Measurements from ENCODE around the gene DYNC2I2.

DYNC2I2 gene

DNA sequence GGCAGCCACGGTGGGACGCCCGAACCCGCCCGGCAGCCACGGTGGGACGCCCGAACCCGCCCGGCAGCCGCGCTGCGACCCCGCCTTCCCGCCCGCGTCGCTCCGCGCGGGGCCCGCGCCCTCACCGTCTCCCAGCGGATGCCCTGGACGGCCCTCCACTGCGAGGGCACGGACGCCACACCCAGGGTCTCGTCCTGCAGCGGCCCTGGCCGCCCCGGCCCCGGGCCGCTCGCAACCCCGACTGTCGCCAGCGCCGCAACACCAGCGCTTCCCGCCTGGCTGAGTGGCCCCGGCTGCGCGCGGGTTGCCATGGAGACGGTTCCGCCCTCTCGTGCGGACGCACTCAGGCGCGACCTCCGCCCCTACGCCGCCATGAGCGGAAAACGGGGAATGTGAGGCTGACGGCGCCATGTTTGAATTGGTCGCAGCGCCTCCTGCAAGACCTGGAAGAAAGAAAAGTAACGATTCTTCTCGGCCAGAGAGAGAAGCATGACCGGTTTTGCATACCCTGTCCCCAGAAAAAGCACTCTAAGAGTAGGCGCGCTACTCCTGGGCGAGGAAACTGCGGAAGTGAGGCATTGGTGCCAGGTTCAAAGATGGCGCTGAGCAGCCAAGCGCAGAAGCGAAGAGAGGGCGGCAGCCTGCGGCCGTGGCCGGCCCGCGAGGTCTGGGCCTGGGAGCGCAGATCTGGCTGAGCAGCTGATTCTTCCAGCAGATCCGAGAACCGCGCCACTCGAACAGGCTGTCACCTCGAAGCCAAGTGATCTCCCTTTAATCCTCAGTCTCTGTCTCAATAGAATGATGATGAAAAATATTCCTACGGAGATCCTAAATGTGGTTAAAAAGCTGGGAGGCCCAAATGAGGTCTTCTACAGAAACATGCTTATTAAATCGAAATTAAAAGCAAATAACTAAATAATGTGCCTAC lies at the start of gene DYNC2I2:
Gene DYNC2I2, minus strand, starts transcription at position 432 of the 928 bp plus-strand sequence. Its CDS starts 121 bp downstream, at position 311.
- H3K9me3 ChIP-seq (ENCODE audit: severe bottlenecking), result no peaks in the 10 kb centered on the region
- H3K27me3 ChIP-seq (ENCODE audit: insufficient read depth, low read depth, severe bottlenecking), result no peaks in the 10 kb centered on the region
- peak; percentile 97 for DNase-seq
- H3K27ac ChIP-seq, result peak within 1 kb of the TSS; percentile 100
- TF ChIP-seq, protein P1, sequence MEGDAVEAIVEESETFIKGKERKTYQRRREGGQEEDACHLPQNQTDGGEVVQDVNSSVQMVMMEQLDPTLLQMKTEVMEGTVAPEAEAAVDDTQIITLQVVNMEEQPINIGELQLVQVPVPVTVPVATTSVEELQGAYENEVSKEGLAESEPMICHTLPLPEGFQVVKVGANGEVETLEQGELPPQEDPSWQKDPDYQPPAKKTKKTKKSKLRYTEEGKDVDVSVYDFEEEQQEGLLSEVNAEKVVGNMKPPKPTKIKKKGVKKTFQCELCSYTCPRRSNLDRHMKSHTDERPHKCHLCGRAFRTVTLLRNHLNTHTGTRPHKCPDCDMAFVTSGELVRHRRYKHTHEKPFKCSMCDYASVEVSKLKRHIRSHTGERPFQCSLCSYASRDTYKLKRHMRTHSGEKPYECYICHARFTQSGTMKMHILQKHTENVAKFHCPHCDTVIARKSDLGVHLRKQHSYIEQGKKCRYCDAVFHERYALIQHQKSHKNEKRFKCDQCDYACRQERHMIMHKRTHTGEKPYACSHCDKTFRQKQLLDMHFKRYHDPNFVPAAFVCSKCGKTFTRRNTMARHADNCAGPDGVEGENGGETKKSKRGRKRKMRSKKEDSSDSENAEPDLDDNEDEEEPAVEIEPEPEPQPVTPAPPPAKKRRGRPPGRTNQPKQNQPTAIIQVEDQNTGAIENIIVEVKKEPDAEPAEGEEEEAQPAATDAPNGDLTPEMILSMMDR (IDR thresholded peaks at IDR 0.05; ENCODE audit: low read depth, low read length), result no peak
- H3K36me3 ChIP-seq, result peaks cover 23% of the 10 kb centered on the region
- peak within 1 kb of the TSS; percentile 71 for H3K4me3 ChIP-seq (ENCODE audit: low read depth, low read length)

DNA sequence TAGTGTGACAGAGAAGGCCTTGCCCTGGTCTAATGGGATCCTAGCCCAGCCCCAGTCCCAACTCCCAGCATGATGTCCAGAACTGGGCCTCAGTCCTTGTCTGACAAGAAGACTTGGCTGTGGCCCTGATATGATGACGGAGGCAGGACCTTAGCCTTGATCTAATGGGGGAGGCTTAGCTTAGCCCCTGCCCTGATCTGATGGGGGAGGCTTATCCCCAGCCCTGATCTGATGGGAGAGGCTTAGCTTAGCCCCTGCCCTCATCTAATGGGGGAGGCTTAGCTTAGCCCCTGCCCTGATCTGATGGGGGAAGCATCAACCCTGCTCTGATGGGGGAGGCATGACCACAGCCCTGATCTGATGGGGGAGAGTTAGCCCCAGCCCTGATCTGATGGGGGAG lies 49.4 kb upstream of the DYNC2I2 start:
- H3K4me3 ChIP-seq (ENCODE audit: low read depth, low read length), result no peak overlapping the region
- no peak for DNase-seq
- TF ChIP-seq, protein P1 (IDR thresholded peaks at IDR 0.05; ENCODE audit: low read depth, low read length), result no peak
- H3K27ac ChIP-seq, result no peak overlapping the region
- no peaks in the 10 kb centered on the region for H3K9me3 ChIP-seq (ENCODE audit: severe bottlenecking)
- peaks cover 51% of the 10 kb centered on the region for H3K36me3 ChIP-seq
- H3K27me3 ChIP-seq (ENCODE audit: insufficient read depth, low read depth, severe bottlenecking), result no peaks in the 10 kb centered on the region

DNA sequence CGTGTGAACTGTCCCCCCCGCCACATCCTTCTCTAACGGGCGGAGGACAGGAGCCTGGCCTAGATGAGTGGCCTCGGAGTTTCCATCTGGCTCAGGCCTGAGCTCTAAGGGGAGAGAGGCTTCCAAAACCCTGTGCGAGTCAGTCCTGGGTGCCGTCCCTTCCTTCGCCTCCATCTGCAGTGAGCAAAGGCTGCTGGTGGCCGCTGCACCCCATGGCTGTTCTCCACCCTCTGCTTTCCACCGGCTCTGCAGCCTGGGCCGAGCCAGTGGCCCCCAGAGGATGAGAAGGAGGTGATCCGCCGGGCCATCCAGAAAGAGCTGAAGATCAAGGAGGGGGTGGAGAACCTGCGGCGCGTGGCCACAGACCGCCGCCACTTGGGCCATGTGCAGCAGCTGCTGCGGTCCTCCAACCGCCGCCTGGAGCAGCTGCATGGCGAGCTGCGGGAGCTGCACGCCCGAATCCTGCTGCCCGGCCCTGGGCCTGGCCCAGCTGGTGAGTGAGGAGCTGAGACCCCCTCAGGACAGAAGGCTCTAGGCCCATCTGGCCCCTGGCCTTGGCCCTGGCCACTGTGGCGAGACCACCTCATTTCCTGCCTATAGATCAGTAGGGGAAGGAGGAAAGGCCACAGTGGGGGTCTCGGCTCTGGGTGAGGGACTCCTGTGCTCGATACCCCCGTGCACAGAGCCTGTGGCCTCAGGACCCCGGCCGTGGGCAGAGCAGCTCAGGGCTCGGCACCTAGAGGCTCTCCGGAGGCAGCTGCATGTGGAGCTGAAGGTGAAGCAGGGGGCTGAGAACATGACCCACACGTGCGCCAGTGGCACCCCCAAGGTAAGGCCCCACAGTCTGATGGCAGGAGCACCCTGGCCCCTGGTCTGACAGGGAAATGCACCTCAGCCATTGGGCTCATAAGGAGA lies 48.7 kb upstream of the DYNC2I2 start:
- Histone ChIP-seq H3K27ac (no peak overlapping the region), H3K36me3 (peaks cover 45% of the 10 kb centered on the region), H3K4me3 (ENCODE audit: low read depth, low read length) (no peak overlapping the region), H3K27me3 (ENCODE audit: insufficient read depth, low read depth, severe bottlenecking) (no peaks in the 10 kb centered on the region), H3K9me3 (ENCODE audit: severe bottlenecking) (no peaks in the 10 kb centered on the region)
- TF ChIP-seq, protein P1 (IDR thresholded peaks at IDR 0.05; ENCODE audit: low read depth, low read length), result no peak
- DNase-seq, result no peak

DNA sequence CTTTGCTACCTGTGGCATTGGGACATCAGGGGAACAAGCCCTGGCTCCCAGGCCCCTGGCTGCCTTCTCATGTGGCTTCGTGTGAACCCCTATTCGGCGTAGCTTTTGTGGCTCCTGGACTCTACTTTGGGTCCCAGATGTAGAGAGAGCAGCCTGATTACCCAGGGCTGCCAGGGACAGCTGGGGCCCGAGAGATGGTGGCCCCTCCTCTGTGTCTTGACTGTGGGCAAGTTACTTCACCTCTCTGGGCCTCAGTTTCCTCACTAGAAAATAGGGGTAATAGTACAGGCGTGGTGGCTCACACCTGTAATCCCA lies 47.7 kb upstream of the DYNC2I2 start:
- H3K27me3 ChIP-seq (ENCODE audit: insufficient read depth, low read depth, severe bottlenecking), result no peaks in the 10 kb centered on the region
- peaks cover 41% of the 10 kb centered on the region for H3K36me3 ChIP-seq
- H3K27ac ChIP-seq, result no peak overlapping the region
- no peak overlapping the region for H3K4me3 ChIP-seq (ENCODE audit: low read depth, low read length)
- no peaks in the 10 kb centered on the region for H3K9me3 ChIP-seq (ENCODE audit: severe bottlenecking)
- TF ChIP-seq, protein P1 (IDR thresholded peaks at IDR 0.05; ENCODE audit: low read depth, low read length), result no peak
- DNase-seq, result no peak

DNA sequence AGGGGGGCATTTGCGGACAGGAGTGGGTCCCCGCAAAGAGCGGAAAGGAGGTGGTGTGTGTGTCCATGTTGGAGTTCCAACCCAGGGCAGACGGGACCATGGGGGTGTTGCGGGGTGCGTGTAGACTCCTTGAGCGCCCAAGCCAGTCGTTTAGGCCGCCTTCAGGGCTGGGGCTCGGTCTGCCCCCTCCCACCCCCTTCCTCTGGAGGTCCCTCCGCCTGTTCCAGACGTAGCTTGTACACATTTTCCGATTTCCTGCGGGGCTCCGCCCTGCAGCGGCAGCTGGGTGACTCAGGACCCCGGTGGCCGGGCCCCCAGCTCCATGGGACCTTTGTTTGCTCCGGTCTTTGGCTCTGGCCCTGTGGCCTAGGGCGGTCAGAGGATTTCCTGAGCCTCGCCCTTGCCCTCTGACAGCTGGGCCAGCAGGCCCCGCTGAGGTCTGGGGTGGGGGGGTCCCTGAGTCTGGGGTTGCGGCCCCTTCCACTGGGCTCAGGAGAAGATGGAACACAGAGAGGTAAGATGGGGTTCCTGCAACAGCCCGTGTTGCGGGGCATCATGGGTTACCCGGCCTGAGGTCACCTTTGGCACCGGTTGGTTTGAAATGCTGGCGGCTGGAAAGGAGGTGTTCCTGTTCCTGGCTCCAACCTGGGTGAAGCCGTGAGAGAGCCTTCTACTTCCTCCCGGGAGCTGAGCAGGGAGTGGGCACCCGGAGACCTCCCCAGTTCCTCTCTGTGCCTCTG lies 47.1 kb upstream of the DYNC2I2 start:
- Histone ChIP-seq H3K27me3 (ENCODE audit: insufficient read depth, low read depth, severe bottlenecking) (no peaks in the 10 kb centered on the region), H3K36me3 (peaks cover 39% of the 10 kb centered on the region), H3K9me3 (ENCODE audit: severe bottlenecking) (no peaks in the 10 kb centered on the region), H3K4me3 (ENCODE audit: low read depth, low read length) (peak overlapping the region; percentile 83), H3K27ac (peak overlapping the region; percentile 92)
- TF ChIP-seq, protein P1 (IDR thresholded peaks at IDR 0.05; ENCODE audit: low read depth, low read length), result no peak
- no peak for DNase-seq
